Mesendoderm (in vitro differentiated cells): ENCODE results near the gene TTC1.

Experiments used
- DNase-seq: peaks from one replicate; pipeline ENCODE4 v3.0.0; 2013
- H2AK5ac ChIP-seq: 2 replicates; pipeline ENCODE4 v1.6.1; 2013; ENCODE audit warnings: low read length, inconsistent platforms
- H2BK120ac ChIP-seq: 2 replicates; pipeline ENCODE4 v1.6.1; 2013; ENCODE audit warnings: low read depth, mild to moderate bottlenecking, low read length, moderate library complexity, mixed read lengths
- H2BK15ac ChIP-seq: replicated peaks from 2 replicates; pipeline ENCODE4 v1.6.1; 2013; ENCODE audit warnings: low read depth, mild to moderate bottlenecking, moderate library complexity
- H2BK5ac ChIP-seq: 2 replicates; pipeline ENCODE4 v1.6.1; 2013; ENCODE audit warnings: low read length, inconsistent platforms
- H3K18ac ChIP-seq: 2 replicates; pipeline ENCODE4 v1.6.1; 2013; ENCODE audit warnings: mild to moderate bottlenecking, low read length, mixed read lengths
- H3K23ac ChIP-seq: one replicate; pipeline ENCODE4 v1.6.1; 2013; ENCODE audit warnings: low read length
- H3K27ac ChIP-seq: 2 replicates; pipeline ENCODE4 v1.5.1; 2013; ENCODE audit warnings: low read depth, mild to moderate bottlenecking, inconsistent platforms, low read length, moderate library complexity
- H3K27me3 ChIP-seq: 2 replicates; pipeline ENCODE4 v1.6.1; 2013; ENCODE audit warnings: low read length, control low read depth, mild to moderate bottlenecking, inconsistent platforms; ENCODE audit not compliant: insufficient read depth, poor library complexity
- H3K36me3 ChIP-seq: 2 replicates; pipeline ENCODE4 v1.6.1; 2013; ENCODE audit warnings: low read length, inconsistent platforms; ENCODE audit not compliant: control insufficient read depth, insufficient read depth
- H3K4ac ChIP-seq: one replicate; pipeline ENCODE4 v1.6.1; 2013; ENCODE audit warnings: low read depth, mild to moderate bottlenecking, low read length, moderate library complexity
- H3K4me1 ChIP-seq: 2 replicates; pipeline ENCODE4 v1.6.1; 2013; ENCODE audit warnings: low read depth, low read length, inconsistent platforms; ENCODE audit not compliant: control insufficient read depth
- H3K4me2 ChIP-seq: 2 replicates; pipeline ENCODE4 v1.6.1; 2013; ENCODE audit warnings: low read length
- H3K4me3 ChIP-seq: 2 replicates; pipeline ENCODE4 v1.5.1; 2013; ENCODE audit warnings: mild to moderate bottlenecking, low read length
- H3K56ac ChIP-seq: one replicate; pipeline ENCODE4 v1.6.1; 2013; ENCODE audit warnings: low read length
- H3K79me1 ChIP-seq: 2 replicates; pipeline ENCODE4 v1.6.1; 2013; ENCODE audit warnings: low read length, inconsistent platforms
- H3K79me2 ChIP-seq: 2 replicates; pipeline ENCODE4 v1.6.1; 2013; ENCODE audit warnings: mild to moderate bottlenecking, low read length; ENCODE audit not compliant: control insufficient read depth, insufficient read depth
- H3K9ac ChIP-seq: 2 replicates; pipeline ENCODE4 v1.6.1; 2013; ENCODE audit warnings: low read length, inconsistent platforms
- H4K5ac ChIP-seq: one replicate; pipeline ENCODE4 v1.6.1; 2013; ENCODE audit warnings: low read length
- H4K8ac ChIP-seq: one replicate; pipeline ENCODE4 v1.6.1; 2013; ENCODE audit warnings: low read depth, mild to moderate bottlenecking, control low read depth, low read length, moderate library complexity
- WGBS: extraction: QIAGEN DNeasy Blood & Tissue Kit; methylation state at CpG from one replicate; pipeline ENCODE4 v1.1.7; 2013; ENCODE audit warnings: low lambda C conversion rate, missing lambda C conversion rate; ENCODE audit not compliant: insufficient coverage; ENCODE audit errors: extremely low coverage; 5-methylcytosine and 5-hydroxymethylcytosine counted together

TTC1 gene

GRCh38 chr5:160039810-160040470 is 31.0 kb downstream of the TTC1 start:
- no peak overlapping the region for H2BK5ac ChIP-seq
- no peak overlapping the region for H3K18ac ChIP-seq
- H3K79me1 ChIP-seq = no peaks in the 10 kb centered on the region
- H3K79me2 ChIP-seq = no peaks in the 10 kb centered on the region
- H3K27me3 ChIP-seq = no peaks in the 10 kb centered on the region
- H2BK120ac ChIP-seq = no peak overlapping the region
- H3K4me1 ChIP-seq = peaks cover 2% of the 10 kb centered on the region
- no peak overlapping the region for H4K8ac ChIP-seq
- H3K56ac ChIP-seq = no peak overlapping the region
- no peak overlapping the region for H3K9ac ChIP-seq
- no peak overlapping the region for H2BK15ac ChIP-seq
- H2AK5ac ChIP-seq = no peak overlapping the region
- H3K4me2 ChIP-seq = no peak overlapping the region
- H3K23ac ChIP-seq = no peak overlapping the region
- no peak overlapping the region for H3K27ac ChIP-seq
- no peaks in the 10 kb centered on the region for H3K36me3 ChIP-seq
- no peak overlapping the region for H4K5ac ChIP-seq
- WGBS = no CpG with 5 or more reads among the region's 2 CpGs
- no peak for DNase-seq
- no peak overlapping the region for H3K4ac ChIP-seq
- no peak overlapping the region for H3K4me3 ChIP-seq

DNA sequence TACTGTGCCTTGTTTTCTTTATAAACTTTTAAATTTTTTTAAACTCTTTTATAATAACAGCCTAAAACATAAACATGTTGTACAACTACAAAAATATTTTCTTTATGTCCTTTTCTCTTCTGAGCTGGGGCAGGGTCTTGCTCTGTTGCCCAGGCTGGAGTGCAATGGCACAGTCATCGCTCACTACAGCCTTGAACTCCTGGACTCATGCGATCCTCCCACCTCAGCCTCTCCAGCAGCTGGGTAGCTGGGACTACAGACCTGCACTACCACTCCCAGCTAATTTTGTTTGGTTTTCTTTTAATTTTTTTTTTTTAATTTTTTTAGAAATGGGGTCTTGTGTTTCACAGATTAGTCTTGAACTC is 31.5 kb downstream of the TTC1 start:
- H3K79me2 ChIP-seq = no peaks in the 10 kb centered on the region
- no peak overlapping the region for H4K5ac ChIP-seq
- peaks cover 2% of the 10 kb centered on the region for H3K4me1 ChIP-seq
- no peak overlapping the region for H3K9ac ChIP-seq
- H3K23ac ChIP-seq = no peak overlapping the region
- H3K36me3 ChIP-seq = no peaks in the 10 kb centered on the region
- no CpG with 5 or more reads among the region's 2 CpGs for WGBS
- no peak overlapping the region for H2BK15ac ChIP-seq
- H3K4me2 ChIP-seq = no peak overlapping the region
- no peak overlapping the region for H3K4ac ChIP-seq
- H2BK120ac ChIP-seq = no peak overlapping the region
- no peak overlapping the region for H3K4me3 ChIP-seq
- no peaks in the 10 kb centered on the region for H3K79me1 ChIP-seq
- no peak overlapping the region for H2AK5ac ChIP-seq
- H3K27me3 ChIP-seq = no peaks in the 10 kb centered on the region
- H3K18ac ChIP-seq = no peak overlapping the region
- DNase-seq = no peak
- H2BK5ac ChIP-seq = no peak overlapping the region
- no peak overlapping the region for H3K56ac ChIP-seq
- H4K8ac ChIP-seq = no peak overlapping the region
- no peak overlapping the region for H3K27ac ChIP-seq

- Histone ChIP-seq H4K8ac (no peak overlapping the region), H3K79me1 (peaks cover 1% of the 10 kb centered on the region), H3K56ac (no peak overlapping the region), H3K27me3 (no peaks in the 10 kb centered on the region), H3K4me1 (peaks cover 2% of the 10 kb centered on the region), H3K4me2 (no peak overlapping the region), H2AK5ac (no peak overlapping the region), H3K4ac (no peak overlapping the region), H3K9ac (no peak overlapping the region), H3K18ac (no peak overlapping the region), H2BK15ac (no peak overlapping the region), H3K79me2 (no peaks in the 10 kb centered on the region), H2BK120ac (no peak overlapping the region), H2BK5ac (no peak overlapping the region), H3K4me3 (no peak overlapping the region), H3K36me3 (no peaks in the 10 kb centered on the region), H3K27ac (no peak overlapping the region), H4K5ac (no peak overlapping the region), H3K23ac (no peak overlapping the region)
- no CpG with 5 or more reads among the region's 3 CpGs for WGBS
- no peak for DNase-seq
Measured at GRCh38 chr5:160042671-160043070, 33.7 kb downstream of the TTC1 start.

GRCh38 chr5:160044391-160044804 is 35.5 kb downstream of the TTC1 start:
- no peak overlapping the region for H4K8ac ChIP-seq
- H3K18ac ChIP-seq = no peak overlapping the region
- H3K9ac ChIP-seq = no peak overlapping the region
- no peak overlapping the region for H4K5ac ChIP-seq
- peak; percentile 30 for DNase-seq
- H2BK120ac ChIP-seq = no peak overlapping the region
- no peak overlapping the region for H2AK5ac ChIP-seq
- H3K4me2 ChIP-seq = no peak overlapping the region
- H3K23ac ChIP-seq = no peak overlapping the region
- no peaks in the 10 kb centered on the region for H3K36me3 ChIP-seq
- H3K4me1 ChIP-seq = peaks cover 2% of the 10 kb centered on the region
- H2BK5ac ChIP-seq = no peak overlapping the region
- H3K27ac ChIP-seq = no peak overlapping the region
- no peak overlapping the region for H3K4me3 ChIP-seq
- no peaks in the 10 kb centered on the region for H3K27me3 ChIP-seq
- H3K79me2 ChIP-seq = no peaks in the 10 kb centered on the region
- no peak overlapping the region for H3K4ac ChIP-seq
- no peak overlapping the region for H3K56ac ChIP-seq
- H3K79me1 ChIP-seq = peaks cover 1% of the 10 kb centered on the region
- H2BK15ac ChIP-seq = no peak overlapping the region
- WGBS = no CpG with 5 or more reads among the region's 1 CpG

GRCh38 chr5:160044967-160045366 is 36.0 kb downstream of the TTC1 start:
- no peak overlapping the region for H4K5ac ChIP-seq
- H3K27me3 ChIP-seq = no peaks in the 10 kb centered on the region
- no peak overlapping the region for H3K27ac ChIP-seq
- H3K4me1 ChIP-seq = peaks cover 2% of the 10 kb centered on the region
- no peak overlapping the region for H3K4me3 ChIP-seq
- no peak overlapping the region for H2BK120ac ChIP-seq
- no peak overlapping the region for H3K23ac ChIP-seq
- H2AK5ac ChIP-seq = no peak overlapping the region
- no peak overlapping the region for H3K18ac ChIP-seq
- H3K36me3 ChIP-seq = no peaks in the 10 kb centered on the region
- H3K4me2 ChIP-seq = no peak overlapping the region
- H2BK15ac ChIP-seq = no peak overlapping the region
- H3K79me1 ChIP-seq = peaks cover 1% of the 10 kb centered on the region
- no CpG with 5 or more reads among the region's 3 CpGs for WGBS
- peak; percentile 29 for DNase-seq
- H2BK5ac ChIP-seq = no peak overlapping the region
- no peak overlapping the region for H3K4ac ChIP-seq
- no peak overlapping the region for H4K8ac ChIP-seq
- no peak overlapping the region for H3K9ac ChIP-seq
- no peaks in the 10 kb centered on the region for H3K79me2 ChIP-seq
- H3K56ac ChIP-seq = no peak overlapping the region

GRCh38 chr5:160047423-160047822 is 38.5 kb downstream of the TTC1 start:
- Histone ChIP-seq H3K4ac (no peak overlapping the region), H2BK15ac (no peak overlapping the region), H3K18ac (no peak overlapping the region), H3K4me3 (no peak overlapping the region), H3K79me2 (no peaks in the 10 kb centered on the region), H3K4me1 (peaks cover 2% of the 10 kb centered on the region), H3K27ac (no peak overlapping the region), H4K5ac (no peak overlapping the region), H3K4me2 (no peak overlapping the region), H3K79me1 (peaks cover 1% of the 10 kb centered on the region), H3K23ac (no peak overlapping the region), H2AK5ac (no peak overlapping the region), H2BK5ac (no peak overlapping the region), H3K27me3 (no peaks in the 10 kb centered on the region), H2BK120ac (no peak overlapping the region), H3K56ac (no peak overlapping the region), H3K36me3 (no peaks in the 10 kb centered on the region), H3K9ac (no peak overlapping the region), H4K8ac (no peak overlapping the region)
- WGBS = no CpG with 5 or more reads among the region's 3 CpGs
- no peak for DNase-seq
